ENCODE data around the gene DLK1.

DNA sequence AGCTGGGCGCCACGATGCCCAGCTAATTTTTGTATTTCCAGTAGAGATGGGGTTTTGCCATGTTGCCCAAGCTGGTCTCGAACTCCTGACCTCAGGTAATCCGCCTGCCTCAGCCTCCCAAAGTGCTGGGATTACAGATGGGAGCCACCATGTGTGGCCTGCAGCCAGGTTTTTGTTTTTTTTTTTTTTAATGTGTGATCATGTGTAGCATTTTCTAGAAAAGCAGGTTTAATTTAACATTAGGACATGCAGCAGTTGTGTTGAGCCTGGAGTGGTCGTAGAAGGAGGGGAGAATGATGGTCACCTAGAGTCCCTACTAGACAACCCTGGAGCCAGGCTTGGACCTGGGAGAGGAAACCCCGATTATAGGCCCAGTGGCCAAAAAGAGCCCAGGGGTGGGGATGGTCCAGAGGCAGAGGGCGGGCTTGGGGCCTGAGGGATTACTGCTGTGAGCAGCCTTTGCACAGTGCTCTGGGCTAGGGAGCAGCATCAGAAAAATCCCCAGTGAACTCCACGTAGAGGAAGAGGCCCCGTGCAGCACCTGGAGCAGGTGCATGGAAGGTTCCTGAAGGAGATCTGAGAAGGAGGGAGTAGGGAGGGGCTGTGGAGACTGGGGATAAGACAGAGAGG, 13.6 kb downstream of the DLK1 start:
- TF ChIP-seq POLR2A (IDR thresholded peaks at IDR 0.05) (no peak), CTCF (IDR thresholded peaks at IDR 0.05) (no peak)

Data from lower leg skin (tissue), 3 donors.